Measurements from ENCODE around the gene KIAA2012.

The KIAA2012 gene

DNA sequence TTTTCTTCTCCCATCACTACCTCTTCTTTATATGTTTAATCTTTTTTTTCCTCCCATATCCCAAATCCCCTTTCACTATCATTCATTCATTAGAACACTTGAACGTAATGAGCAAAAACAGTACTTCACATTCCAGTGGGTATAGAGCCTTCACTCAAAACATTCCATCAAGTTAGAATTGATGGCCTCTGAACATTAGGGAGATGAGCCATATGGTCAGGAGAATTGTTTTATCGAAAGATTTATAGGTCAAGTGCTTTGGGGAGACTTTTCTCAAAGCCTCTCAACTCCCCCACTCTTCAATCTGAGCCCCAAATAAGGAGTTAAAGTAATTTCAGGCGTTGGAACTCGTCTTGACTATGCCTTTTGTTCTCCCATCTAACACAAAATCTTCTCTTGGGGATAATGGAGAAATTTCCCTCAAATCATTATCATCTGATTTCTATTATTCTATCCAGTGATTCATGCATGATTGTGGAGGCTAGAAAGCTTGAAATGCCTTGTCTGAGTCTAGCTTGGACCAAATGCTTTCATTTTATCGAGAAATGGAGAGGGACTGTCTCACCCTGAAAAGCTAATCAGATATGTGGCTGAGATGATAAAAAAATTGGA, 79.2 kb downstream of the KIAA2012 start:
- DNase-seq, result peak; percentile 66

DNA sequence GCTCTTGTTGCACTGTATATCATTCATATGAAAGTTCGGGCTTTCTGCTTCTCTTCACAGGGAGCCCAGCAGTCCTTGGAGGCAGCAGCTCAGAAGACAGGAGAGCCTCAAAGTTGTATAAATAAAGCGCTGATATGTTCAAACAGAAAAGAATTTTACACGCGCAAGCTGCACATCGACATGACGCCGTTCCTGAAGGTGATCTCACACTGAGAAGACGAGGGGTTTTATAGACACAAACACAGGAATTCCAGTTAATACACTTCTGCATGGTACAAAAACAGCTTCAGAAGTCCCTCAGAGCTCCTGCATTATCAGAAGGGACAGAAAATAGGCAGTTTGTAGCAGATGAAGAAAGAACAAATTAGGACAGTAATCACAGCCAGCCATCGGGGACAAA, 81.6 kb downstream of the KIAA2012 start:
- DNase-seq, result no peak

DNA sequence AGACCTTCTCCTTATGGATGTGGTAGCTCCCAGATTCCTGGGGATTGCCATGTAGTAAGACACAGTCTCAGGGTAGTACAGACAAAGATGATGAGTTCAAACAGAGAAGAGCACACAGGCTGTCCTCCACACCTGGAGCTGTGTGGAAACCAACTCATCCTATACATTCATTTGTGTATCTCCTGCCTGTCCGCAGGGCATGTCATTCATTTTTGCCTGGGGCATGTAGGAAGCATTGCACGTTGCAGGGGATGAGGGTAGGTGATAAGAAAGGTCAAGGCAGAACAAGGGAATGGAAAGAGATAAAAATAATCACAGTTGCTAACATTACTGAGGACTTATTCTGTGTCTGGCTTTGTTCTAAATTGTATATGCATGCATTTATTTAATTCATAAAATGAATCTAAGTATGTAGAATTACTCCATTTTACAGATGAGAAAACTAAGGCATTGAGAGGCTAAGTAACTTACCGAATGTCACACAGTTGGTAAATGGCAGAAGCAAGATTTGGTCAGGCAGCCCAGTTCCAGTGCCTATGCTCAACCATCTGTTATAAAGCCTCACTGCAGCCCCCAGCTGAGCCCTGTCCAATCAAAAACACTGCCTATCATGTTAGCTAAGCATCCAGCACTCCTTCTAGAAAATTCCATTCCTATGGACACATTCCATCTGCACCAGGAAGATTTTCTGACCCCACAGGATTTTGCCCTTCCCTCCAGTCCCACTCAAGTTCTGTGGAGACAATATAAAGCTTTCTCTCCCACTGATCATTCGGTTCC, 84.3 kb downstream of the KIAA2012 start:
- peak; percentile 27 for DNase-seq

DNA sequence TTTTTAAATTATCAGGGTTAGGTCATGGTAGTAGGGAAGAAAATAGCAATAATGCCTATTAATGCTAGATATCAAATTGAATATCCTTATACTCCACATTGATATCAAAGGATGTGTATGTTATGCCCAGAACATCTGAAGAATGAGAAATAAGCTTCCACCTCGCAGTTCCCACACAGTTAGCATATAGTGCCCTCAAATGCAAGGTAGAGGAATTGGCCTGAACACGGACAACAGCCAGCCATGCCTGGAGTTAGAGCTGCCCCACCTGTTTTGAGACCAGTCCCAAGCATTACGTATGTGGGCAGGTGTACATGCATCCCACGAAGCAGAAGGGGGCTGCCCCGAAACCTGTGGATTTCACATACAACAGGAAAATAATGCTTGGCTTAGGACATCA, 85.7 kb downstream of the KIAA2012 start:
- peak; percentile 31 for DNase-seq

DNA sequence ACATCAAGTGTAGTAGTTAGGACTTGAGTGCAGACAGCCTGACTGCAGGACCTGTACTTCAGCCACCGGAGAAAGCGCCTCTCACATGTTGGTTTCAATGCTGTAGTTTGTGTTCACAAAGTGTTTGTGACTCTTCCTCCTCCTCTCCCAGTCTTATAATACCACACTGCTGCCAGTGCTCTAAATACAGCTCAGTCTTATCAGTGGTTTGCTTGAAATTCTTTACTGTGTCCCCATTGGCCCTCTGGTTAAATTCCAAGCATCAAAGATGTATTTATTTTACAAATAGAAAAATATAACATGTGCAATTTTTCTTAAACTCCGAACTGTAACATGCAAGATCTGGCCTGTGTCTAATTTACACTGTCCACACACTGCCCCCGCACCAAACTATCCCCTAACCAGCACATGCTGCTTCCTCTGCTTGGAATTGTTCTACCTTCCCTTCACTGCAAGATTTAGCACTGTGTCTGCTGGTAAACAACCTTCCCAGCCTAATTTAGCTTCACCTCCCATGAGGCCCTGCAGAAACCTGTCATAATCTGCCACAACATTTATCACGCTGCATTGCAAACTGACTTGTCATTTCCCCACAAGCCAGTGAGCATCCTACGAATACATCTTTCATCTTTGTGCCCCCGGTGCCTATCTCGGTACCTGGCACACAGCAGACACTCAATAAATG, 88.2 kb downstream of the KIAA2012 start:
- DNase-seq, result peak; percentile 19

DNA sequence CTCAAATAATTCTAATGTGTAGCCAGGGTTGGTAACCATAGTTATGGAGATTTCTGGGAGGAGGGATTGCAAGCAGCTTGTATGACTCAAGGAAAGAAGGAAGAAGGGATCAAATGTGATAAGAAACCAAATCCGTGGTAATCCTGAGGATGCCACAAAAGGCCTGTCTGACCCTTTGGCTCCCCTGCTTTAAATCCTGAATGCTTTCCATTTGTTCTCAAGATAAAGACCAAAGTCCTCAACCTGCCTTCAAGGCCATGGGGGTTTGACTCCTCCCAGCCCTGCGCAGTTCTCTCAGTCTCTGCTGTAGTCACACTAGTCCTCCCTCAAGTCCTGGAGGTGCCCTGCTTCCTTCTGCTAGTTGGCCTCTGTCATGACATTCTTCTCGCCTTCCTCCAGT, 91.4 kb downstream of the KIAA2012 start:
- no peak for DNase-seq

DNA sequence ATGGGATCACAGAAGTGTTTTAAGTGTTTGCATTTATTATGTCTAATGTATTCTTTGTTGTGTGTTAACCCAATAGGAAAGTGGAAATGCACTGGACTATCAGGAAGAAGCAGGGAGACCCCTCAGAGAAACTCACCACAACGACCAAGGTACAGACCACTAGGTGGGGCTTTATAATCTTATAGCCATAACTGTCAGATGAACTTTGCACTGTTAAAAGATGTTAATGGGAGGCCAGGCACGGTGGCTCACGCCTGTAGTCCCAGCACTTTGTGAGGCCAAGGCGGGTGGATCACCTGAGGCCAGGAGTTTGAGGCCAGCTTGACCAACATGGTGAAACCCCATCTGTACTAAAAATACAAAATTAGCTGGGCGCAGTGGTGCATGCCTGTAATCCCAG, 92.2 kb downstream of the KIAA2012 start:
- DNase-seq, result no peak

DNA sequence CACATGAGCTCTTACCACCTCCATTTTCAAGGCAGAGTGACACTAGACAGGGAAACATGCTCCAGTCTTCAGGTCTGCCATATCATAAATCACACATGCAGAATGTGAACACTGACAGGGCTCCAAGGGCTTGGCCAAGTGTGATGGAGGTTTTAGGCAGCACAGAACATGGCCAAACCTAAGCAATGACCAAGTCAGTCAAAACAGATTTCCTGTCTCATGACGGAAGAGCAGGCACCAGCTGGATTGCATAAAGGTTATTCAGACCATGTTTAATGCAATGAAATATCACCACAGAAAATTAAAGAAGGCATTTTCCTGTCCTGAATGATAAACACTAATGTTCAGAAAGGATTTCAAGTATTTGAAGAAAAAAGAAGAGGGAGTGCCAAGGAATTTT, 92.9 kb downstream of the KIAA2012 start:
- DNase-seq, result no peak

DNA sequence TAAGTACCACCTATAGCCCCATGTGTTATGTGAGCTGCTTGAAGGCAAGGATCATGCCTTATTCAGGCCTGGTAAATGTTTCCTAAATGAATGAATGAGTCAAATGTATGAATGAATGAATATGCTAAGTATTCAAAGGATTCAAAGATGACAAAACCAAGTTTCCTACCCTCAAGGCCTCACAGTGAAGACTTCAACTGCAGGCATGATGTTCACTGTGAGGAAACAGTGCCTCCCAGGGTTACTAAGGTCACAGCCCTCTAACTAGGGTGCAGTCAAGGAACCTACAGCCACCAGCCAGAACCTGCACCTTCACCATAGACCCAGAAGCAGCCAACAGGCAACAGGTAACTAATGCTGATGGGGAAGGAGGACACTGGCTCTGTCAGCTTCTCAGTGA, 96.1 kb downstream of the KIAA2012 start:
- DNase-seq, result no peak

DNA sequence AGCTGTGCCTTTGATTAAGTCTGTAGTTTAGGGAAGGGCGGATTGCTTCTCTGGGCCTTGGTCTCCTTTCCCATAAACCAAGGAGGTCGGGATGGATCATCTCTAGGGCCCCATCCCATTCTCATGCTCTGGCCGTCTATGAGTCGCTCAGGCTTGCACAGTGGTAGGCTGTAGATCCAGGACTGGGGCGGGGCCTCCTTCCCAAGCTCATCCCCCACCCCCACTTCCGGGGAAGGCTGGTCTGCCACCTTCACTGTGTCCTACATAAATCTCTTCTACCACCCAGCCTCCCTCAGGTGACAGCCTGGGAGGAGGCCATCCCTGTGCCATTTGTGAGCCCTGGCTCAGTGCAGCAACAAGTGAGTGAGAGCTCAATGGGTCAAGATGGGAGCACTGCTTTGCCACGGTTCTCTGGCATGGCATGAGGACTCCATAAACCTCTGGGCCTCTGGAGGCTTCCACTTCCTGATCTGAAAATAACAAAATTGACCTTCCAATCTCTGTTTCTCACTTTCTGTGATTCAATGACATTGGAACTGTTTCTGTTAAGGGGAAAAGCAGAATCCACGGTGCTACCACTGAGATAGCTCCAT, 96.9 kb downstream of the KIAA2012 start:
- no peak for DNase-seq

DNA sequence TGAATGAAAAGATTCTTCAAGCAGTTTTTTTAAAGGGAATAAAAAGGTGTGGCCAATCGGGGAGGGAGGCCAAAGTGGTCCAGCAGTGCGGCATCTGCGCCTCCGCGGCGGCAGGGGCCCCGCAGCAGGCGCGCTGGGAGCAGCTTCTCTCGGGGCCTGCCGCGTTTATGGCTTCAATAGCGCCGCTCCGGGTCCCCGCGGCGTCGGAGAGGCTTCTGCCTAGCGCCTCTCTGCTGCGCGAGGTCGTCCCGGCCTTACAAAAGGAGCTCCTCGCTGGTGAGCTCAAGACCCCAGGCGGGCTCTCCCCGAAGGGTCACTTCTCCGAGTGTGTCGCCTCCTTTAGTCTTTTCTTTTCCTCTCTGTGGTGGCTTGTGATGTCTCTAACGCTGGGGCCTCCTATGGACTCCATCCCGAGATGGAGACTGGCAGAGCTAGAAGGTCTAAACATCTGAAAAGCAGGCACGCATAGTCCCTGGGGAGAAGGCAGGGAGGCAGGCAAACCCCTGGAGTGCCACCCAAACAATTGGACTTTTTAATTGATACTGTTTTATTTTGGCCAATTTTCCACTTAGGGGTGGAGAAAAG, 98.3 kb downstream of the KIAA2012 start:
- DNase-seq, result peak; percentile 45

DNA sequence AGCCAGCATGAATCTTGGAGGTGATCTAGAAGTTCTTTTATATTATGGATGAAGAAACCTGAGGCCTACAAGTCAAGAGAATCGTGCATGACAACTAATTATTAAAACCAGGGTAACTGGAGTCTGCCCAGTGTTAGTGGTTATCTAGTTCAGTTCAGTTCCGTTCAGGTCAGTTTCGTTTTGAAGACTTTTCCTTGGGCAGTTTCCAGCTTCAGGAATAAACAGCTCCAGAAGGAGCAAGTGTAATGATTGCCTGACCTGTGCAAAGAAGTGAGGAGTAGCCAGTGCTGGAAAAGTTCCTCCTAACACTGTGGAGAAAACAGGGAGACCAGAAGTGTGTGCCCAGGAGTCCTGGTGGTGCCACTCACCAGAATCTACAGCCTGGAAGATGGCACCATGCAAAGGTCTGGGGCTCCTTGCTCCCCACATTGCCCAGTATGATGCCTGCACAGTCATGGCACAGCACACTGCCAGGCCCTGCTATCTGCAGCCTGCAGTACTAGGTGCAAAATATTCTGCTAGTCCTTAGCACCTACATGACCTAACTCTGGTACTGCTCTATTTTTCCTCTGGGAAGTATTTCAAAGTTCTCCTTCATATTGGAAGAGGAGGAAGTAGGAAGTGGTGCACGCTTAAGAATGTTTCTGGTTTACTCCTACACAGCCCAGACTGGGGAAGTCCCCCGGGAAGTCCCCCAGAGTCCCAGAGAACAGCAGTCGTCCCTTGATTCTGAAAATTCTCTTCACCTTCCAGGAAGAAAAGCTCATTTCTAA, 99.6 kb downstream of the KIAA2012 start:
- DNase-seq, result no peak

DNA sequence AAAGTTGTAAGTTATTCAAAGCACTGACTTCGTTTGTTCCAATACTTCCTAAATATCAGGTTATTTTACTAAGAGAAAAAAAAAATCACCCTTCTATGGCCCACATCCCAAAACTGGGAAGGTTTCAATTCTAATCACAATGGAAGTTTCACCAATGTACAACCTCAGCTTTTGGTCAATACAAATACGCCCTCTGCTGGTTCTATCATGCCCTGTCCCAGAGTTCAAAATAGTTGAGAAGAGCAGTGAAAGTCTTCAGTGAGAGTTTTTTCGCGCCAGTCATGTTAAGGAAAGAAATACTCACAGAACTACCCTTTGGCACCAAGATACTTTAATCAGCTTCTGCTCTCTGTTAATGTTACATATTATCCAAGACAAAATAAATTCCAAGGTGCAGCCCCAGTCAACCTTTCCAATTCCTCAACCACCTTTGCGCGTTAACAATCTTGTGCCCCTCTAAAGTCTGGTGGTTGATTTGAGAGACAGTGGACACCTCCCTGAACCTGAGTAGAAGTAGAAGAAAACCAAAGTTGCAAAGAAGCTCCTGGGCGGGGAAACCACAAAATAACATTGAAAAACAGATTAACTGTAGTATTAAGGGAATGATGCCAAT, 105.4 kb downstream of the KIAA2012 start:
- peak; percentile 73 for DNase-seq

DNA sequence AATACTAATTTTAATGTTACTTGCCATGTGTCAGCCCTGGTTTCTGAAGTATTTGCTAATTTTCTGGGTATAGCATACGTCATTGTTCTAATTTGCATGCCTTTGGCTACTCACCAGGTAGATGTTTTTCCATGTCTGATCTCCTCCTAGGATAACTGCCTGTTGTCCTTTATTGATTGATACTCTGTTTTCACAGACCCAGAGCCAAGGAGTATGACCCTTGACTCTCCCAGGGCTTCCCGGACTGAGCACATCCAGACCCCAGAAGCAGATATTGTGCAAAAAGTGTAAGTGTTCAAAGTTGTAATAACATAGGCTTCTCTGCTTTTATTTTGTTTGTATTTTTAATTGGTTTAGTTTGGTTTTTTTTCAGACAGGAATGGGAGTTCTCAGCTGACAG, 111.5 kb downstream of the KIAA2012 start:
- no peak for DNase-seq

DNA sequence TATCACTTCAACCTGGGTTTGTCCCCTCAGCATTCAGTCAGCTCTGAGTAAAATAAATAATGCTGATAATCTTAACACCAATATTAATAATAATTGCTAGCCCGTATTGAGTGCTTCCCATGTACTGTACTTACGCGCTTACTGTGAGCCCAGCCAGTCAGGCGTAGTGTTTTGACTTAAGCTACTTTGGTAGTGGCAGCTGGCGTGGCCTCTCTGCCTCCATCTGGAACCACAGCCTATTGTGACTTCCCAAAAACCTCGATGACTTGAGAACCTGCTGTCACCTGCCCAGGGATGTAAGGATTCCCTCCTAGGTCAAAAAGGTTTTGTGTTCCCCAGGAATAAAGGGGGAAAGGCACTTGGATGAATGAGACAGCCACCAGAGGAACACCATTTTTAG, 112.1 kb downstream of the KIAA2012 start:
- no peak for DNase-seq

DNA sequence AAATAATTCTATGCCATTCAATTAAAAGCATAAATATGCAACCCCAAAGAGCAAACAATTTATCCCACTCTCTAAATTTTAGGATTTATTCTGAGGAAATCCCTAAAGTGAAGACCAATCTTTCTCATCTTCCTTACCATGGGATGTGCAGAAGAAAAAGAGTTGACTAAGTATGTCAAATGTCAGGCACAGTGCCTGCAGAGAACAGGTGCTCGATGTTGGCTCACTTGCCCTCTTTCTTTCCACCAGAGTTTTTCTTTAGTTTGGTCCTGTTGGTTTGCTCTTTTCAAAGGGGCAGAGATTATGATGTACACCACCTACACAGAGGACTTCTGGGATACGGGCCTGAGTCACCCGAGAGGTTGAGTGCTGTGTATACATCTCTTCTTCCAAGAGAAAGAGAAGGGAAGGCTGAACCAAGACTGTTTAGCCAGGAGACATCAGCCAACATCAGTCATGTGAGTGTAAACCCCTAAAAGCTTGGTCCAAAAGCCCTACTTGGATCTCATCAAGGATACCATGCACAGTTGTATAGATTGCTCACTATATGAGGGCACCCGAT, 113.7 kb downstream of the KIAA2012 start:
- no peak for DNase-seq

DNA sequence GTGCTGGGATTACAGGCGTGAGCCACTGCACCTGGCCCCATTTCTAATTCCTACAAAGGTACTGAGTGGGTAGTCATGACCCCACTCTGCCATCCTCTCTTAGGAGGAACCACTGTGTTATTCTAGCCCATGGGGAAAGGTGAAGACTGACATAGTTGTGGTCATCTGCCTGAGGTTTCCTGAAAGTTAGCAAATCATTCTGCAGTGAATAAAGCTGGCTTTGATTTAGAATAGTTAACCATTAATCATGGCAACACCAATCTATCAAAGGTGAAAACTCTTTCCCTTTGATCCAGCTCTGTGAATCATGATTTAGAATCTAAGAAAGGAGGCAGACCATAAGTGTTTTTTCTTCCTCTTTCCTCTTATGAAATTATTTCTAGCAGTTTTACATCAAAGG, 114.5 kb downstream of the KIAA2012 start:
- no peak for DNase-seq

DNA sequence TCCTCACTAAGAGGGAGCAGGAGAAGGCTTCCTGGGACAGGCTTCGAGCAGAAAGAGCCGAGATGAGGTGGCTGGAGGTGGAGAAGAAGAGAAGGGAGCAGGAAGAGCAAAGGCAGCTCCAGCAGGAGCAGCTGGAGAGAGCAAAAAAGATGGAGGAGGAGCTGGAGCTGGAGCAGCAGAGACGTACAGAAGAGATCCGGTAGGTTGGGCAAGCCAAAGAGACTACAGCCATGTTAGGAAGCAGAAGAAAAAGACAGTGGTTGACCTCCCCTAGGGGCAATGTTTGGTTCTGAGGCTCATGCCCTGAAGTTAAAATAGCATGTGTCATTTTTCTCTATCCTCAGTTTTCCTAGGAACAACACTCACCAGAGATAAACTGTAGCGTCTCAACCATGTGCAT, 120.2 kb downstream of the KIAA2012 start:
- no peak for DNase-seq

DNA sequence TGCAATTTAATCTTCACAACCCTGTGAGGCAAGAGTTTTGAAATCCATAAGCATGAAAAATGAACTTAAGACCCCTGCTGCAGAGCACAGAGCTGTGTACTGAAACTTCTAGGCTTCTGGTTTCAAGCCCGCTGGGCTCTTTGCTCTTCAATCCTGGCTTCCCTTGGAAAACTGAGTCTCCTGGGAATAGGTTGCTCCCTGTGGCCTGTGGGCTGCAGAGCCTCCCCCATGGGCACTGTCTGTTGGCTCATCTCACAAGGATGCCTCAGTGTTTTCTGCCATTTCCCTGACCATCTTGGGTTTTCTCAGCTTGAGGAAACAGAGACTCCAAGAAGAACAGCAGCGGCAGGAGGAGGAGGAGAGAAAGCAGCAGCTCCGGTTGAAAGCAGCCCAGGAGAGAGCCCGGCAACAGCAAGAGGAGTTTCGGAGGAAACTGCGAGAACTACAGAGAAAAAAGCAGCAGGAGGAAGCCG, 120.9 kb downstream of the KIAA2012 start:
- peak; percentile 49 for DNase-seq

DNA sequence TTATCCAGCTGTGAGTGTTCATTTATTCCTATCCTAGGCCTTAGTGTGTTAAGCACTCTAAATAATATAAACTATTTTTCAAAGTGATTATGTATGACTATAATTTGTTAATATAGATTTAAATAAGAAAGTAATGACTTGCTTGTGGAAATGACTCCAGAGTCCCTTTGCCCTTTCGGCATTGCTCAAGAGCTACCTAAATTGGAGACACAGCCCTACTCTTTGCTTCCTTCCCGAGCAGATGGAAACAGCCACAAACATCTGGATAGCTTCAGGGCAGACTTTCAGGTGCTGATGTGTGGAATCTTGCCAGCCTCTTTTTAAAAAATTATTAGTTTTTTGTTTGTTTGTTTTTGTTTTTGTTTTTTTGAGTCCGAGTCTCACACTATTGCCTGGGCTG, 121.4 kb downstream of the KIAA2012 start:
- no peak for DNase-seq

DNA sequence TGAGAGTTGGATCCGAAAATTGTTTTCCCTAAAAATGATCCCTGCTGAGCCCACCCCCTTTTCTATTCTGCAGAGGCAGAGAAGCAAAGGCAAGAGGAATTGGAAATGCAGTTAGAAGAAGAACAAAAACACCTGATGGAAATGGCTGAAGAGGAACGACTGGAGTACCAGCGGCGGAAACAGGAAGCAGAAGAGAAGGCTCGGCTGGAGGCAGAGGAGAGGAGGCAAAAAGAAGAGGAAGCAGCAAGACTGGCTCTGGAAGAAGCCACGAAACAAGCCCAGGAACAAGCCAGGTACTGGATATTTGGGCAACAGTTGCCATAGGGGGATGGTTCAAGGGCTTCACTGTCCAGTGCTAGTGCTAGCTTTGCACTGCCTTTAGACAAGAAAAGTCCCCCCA, 123.7 kb downstream of the KIAA2012 start:
- no peak for DNase-seq
